GM10266 (cell line): Measurements from ENCODE around the gene ZKSCAN5.

Experiments
- DNase-seq: peaks from one replicate; pipeline ENCODE4 v3.0.0; 2012; ENCODE audit errors: extremely low spot score
- TF ChIP-seq, protein P1 (sequence below): IDR thresholded peaks from 2 replicates; pipeline ENCODE4 v1.5.1; 2012; ENCODE audit warnings: mild to moderate bottlenecking, low read depth; ENCODE audit not compliant: control insufficient read depth, insufficient read depth; ENCODE audit errors: missing control alignments

ZKSCAN5 gene

DNA sequence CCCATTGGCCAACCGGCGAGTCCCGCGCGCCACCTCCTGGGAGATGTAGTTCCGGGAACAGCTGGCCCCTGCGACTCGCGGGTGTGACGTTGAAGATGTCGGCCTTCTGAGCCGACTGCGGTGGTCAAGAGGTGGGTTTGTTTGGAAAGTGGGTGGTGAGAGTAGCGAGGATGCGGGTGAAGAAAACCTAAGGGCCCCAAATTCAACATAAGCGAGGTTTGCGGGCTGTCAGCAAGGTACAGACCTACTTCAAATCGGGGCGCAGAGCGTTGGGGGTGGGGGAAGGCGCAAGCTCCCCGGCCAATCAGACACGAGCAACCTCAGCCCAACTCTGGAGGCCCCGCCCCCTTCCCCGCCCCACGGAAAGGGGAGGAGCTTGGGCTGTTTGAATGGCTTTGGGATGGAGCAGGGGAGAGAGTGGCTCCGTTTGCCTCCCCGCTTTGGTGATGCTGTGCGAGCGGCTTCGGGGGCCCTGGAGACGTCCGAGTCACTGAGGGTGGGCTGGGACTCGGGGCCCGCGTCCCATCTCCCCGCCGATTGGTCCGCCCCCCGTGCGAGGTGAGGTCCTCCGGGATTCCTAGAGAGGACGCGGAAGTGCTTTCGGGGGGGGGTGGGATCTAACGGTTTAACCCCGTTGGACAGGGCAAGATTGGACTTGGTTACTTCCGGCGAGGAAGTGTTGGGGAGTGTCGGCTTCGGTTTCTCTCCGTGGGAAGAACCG is at the start of gene ZKSCAN5:
Gene ZKSCAN5 (plus strand): TSS at position 60 of the 721 bp plus-strand sequence. CDS start 1,383 bp downstream, outside the sequence.
- DNase-seq: peak; percentile 90
- TF ChIP-seq, protein P1, sequence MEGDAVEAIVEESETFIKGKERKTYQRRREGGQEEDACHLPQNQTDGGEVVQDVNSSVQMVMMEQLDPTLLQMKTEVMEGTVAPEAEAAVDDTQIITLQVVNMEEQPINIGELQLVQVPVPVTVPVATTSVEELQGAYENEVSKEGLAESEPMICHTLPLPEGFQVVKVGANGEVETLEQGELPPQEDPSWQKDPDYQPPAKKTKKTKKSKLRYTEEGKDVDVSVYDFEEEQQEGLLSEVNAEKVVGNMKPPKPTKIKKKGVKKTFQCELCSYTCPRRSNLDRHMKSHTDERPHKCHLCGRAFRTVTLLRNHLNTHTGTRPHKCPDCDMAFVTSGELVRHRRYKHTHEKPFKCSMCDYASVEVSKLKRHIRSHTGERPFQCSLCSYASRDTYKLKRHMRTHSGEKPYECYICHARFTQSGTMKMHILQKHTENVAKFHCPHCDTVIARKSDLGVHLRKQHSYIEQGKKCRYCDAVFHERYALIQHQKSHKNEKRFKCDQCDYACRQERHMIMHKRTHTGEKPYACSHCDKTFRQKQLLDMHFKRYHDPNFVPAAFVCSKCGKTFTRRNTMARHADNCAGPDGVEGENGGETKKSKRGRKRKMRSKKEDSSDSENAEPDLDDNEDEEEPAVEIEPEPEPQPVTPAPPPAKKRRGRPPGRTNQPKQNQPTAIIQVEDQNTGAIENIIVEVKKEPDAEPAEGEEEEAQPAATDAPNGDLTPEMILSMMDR: peak; percentile 27

DNA sequence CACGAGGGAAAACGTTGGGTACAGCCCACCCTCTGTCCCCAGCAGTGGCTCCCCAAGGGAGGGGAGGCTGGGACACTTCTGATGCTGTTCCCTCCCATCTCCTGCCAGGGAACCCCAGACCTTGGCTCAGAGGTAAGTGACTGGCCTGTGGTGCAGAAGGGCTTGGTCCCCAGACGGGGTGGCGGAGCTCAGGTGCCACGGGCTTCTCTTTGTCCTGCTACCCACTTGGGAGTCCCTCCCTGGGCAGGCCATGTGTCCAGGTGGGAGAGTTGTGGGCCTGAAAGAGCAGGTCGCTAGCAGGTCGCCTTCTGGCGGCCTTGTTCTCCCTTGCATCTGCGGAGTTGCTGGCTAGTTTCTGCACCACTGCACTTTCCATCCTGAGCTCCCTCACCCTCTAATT is 48.6 kb upstream of the ZKSCAN5 start:
- TF ChIP-seq, protein P1: no peak
- no peak for DNase-seq

DNA sequence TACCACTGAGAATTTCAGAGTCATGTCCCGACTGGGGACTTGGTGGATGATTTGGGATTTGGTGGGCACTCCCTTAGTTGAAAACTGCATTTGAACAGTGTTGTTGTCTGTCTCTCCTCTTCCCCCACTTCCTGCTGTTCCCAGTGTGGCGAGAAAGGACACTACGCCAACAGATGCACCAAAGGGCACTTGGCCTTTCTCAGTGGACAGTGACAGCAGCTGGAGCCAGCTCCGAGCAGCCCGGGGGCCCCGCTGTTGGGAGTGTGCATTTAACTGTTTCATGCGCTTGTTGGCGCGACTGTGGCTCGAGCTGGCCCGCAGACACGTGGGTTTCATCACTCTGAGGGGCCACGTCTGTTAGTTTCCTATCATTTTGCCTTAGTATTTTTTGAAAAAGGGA is 48.2 kb upstream of the ZKSCAN5 start:
- TF ChIP-seq, protein P1: no peak
- DNase-seq: no peak

DNA sequence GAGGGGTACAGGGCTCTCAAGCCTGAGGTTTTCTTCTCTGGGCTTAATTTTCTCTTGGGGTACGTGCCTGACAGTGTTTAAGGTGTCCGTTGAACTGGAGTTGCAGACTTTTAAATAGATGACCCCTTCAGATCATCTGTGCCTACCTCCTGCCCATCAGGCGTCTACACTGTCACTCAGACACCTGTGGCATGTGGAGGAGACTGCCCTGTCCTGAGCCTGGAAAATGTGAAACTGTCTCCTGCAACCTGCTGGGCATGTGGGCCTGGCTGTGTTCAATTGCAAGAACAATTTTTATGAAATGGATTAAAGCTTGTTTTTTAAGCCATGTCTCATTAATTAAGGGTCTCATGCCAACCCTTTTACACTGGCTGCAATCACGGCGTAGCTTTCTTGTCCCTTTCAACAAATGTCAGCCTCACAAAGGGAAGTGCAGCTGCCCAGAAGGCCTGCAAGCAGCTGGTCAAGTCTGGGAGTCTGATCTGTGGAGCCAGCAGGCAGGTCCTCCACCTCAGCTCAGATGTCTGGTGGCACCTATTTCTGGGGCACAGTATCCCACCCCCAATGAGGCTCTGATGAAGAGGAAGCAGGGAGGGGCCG is 47.3 kb upstream of the ZKSCAN5 start:
- no peak for DNase-seq
- TF ChIP-seq, protein P1: no peak

DNA sequence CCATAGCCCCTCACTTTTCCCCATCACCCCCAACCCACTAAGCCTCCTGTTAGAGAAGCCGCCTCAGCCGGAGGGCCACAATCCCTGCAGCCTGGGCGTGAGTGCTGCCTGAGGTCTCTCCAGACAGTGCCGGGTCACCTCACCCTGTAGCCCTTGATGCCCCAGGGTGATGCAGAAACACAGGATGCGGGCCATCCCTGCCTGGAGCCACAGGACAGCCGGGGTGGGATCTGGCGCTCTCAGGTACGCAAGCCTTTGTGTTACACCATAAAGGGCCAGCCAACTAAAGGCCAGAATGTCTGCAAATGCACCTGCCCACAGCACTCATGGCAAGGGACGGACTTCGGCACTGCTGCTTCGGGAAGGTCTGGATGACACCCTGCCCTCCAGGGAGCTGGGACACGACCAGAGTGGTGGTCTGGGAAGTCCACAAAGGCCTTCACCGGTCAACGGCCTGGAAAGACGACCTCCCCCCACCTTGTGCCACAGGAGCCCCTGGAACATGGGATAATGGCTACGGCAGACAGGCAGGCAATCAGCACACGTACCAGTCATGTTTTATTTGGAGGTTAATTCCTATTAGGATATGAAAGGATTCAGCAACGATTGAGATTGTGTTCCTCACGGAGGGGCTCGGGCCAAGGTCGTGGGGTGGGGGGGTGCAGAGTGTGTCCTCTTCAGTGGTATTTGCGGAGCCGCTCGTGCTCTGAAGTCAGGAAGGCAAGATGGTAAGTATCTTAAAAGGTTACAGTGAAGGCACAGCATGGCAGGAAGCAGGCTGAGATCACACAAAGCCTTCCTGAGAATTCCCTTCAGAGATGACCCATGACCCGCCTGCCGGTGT is 46.6 kb upstream of the ZKSCAN5 start:
- DNase-seq: no peak
- TF ChIP-seq, protein P1: no peak

DNA sequence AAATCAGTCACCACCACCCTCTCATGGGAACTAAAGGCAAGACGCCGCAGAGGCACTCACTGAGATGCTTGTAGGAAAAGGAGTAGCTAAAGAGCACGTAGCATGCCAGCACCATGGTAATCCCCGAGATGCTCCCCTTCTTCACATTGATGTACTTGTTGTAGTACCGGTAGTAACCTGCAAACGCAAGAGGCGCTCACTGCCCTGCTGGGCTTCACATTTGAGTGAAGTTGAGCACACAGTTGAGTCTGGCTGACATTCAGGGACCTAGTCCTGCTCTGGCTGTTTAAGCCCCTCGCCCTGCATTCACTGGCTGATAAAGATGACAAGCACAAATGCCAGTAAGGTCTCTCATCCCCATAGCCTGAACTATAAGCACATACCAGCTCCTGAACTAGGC is 45.4 kb upstream of the ZKSCAN5 start:
- TF ChIP-seq, protein P1: peak; percentile 23
- no peak for DNase-seq
